ENCODE data around the gene ARSB. TPM values are rescaled to one million over a fixed set of nuclear protein-coding genes. Genes with fewer than 3 reads are reported as not detected.

Gene ARSB
- total RNA-seq, 1 donor from 2014 or later: 14.3 TPM

- intact Hi-C loops (cut with micrococcal nuclease): no loop called here
- Histone ChIP-seq H3K27me3 (ENCODE audit: low read depth) (no peaks in the 10 kb centered on the region), H3K27ac (replicated peaks) (no peak overlapping the region), H3K36me3 (no peaks in the 10 kb centered on the region), H3K4me1 (no peaks in the 10 kb centered on the region), H3K9me3 (replicated peaks) (peaks cover 4% of the 10 kb centered on the region), H3K4me3 (no peak overlapping the region)
- DNase-seq: no peak
- TF ChIP-seq, protein P1, sequence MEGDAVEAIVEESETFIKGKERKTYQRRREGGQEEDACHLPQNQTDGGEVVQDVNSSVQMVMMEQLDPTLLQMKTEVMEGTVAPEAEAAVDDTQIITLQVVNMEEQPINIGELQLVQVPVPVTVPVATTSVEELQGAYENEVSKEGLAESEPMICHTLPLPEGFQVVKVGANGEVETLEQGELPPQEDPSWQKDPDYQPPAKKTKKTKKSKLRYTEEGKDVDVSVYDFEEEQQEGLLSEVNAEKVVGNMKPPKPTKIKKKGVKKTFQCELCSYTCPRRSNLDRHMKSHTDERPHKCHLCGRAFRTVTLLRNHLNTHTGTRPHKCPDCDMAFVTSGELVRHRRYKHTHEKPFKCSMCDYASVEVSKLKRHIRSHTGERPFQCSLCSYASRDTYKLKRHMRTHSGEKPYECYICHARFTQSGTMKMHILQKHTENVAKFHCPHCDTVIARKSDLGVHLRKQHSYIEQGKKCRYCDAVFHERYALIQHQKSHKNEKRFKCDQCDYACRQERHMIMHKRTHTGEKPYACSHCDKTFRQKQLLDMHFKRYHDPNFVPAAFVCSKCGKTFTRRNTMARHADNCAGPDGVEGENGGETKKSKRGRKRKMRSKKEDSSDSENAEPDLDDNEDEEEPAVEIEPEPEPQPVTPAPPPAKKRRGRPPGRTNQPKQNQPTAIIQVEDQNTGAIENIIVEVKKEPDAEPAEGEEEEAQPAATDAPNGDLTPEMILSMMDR (IDR thresholded peaks at IDR 0.05; ENCODE audit: borderline replicate concordance): no peak
Observed at GRCh38 chr5:78819166-78819565, 165.9 kb downstream of the ARSB start.

- H3K9me3 ChIP-seq (replicated peaks): peaks cover 4% of the 10 kb centered on the region
- H3K4me1 ChIP-seq: peaks cover 3% of the 10 kb centered on the region
- H3K4me3 ChIP-seq: no peak overlapping the region
- DNase-seq: no peak
- H3K27me3 ChIP-seq (ENCODE audit: low read depth): no peaks in the 10 kb centered on the region
- intact Hi-C loops (cut with micrococcal nuclease): no loop called here
- TF ChIP-seq, protein P1 (IDR thresholded peaks at IDR 0.05; ENCODE audit: borderline replicate concordance): no peak
- no peak overlapping the region for H3K27ac ChIP-seq (replicated peaks)
- H3K36me3 ChIP-seq: no peaks in the 10 kb centered on the region
Observed at GRCh38 chr5:78816143-78816765, 168.9 kb downstream of the ARSB start.

- TF ChIP-seq, protein P1 (IDR thresholded peaks at IDR 0.05; ENCODE audit: borderline replicate concordance): no peak
- Histone ChIP-seq H3K9me3 (replicated peaks) (peaks cover 4% of the 10 kb centered on the region), H3K27ac (replicated peaks) (no peak overlapping the region), H3K36me3 (no peaks in the 10 kb centered on the region), H3K27me3 (ENCODE audit: low read depth) (no peaks in the 10 kb centered on the region), H3K4me1 (peaks cover 24% of the 10 kb centered on the region), H3K4me3 (no peak overlapping the region)
- intact Hi-C loops (cut with micrococcal nuclease): no loop called here
- DNase-seq: no peak
Observed at GRCh38 chr5:78813906-78814530, 171.1 kb downstream of the ARSB start.

DNA sequence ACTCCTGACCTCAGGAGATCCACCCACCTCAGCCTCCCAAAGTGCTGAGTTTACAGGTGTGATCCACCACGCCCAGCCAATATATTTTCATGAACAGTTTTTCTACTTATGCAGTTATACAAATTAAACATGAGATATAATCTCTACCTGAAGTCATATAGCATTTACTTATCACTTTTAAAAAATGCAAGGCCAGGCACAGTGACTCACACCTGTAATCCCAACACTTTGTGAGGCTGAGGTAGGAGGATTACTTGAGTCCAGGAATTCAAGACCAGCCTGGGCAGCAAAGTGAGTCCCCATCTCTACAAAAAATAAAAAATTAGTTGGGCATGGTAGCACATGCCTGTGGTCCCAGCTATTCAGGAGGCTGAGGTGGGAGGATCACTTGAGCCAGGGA is 171.8 kb downstream of the ARSB start:
- peaks cover 4% of the 10 kb centered on the region for H3K9me3 ChIP-seq (replicated peaks)
- peaks cover 29% of the 10 kb centered on the region for H3K4me1 ChIP-seq
- no peak overlapping the region for H3K27ac ChIP-seq (replicated peaks)
- no peak overlapping the region for H3K4me3 ChIP-seq
- H3K36me3 ChIP-seq: no peaks in the 10 kb centered on the region
- intact Hi-C loops (cut with micrococcal nuclease): no loop called here
- H3K27me3 ChIP-seq (ENCODE audit: low read depth): no peaks in the 10 kb centered on the region
- no peak for DNase-seq
- TF ChIP-seq, protein P1 (IDR thresholded peaks at IDR 0.05; ENCODE audit: borderline replicate concordance): no peak

DNA sequence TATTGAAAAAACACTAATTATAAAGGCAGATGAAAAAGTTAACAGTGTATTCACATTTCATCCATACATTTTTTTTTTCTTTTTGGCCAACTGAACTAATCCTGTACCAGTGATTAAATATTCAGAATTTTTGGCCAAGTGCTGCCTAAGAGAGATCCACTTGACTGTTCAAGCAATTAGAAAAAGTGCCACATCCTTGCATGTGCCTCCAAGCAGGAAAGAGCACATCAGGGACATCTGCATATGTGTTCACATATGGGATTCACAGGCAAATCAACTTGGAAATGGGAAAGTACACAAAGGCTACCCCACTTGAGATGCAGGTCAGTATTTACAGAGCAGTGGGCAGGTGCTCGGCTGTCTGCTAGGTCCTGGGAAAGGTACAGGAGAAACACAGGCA is 173.2 kb downstream of the ARSB start:
- no peak overlapping the region for H3K4me3 ChIP-seq
- no peaks in the 10 kb centered on the region for H3K36me3 ChIP-seq
- DNase-seq: no peak
- TF ChIP-seq, protein P1 (IDR thresholded peaks at IDR 0.05; ENCODE audit: borderline replicate concordance): no peak
- no peaks in the 10 kb centered on the region for H3K27me3 ChIP-seq (ENCODE audit: low read depth)
- H3K4me1 ChIP-seq: peaks cover 29% of the 10 kb centered on the region
- H3K27ac ChIP-seq (replicated peaks): no peak overlapping the region
- intact Hi-C loops (cut with micrococcal nuclease): no loop called here
- H3K9me3 ChIP-seq (replicated peaks): peaks cover 4% of the 10 kb centered on the region

All from left ventricle myocardium inferior (tissue), 1 donor.